ENCODE measurements around the gene ZNF879.

GRCh38 chr5:179054876-179055275 lies 31.3 kb downstream of the ZNF879 start:
- TF ChIP-seq CTCF (conservative IDR thresholded peaks at IDR 0.05; ENCODE audit: low read length) (no peak), EZH2phosphoT487 (IDR thresholded peaks at IDR 0.05; ENCODE audit: borderline replicate concordance) (no peak)
